Activated CD4-positive, alpha-beta T cell treated with anti-CD3 and anti-CD28 coated beads for 1 hour (primary cell): ENCODE measurements around the gene SERPINA12.
A peak's percentile ranks its signal among the peaks of the same experiment; 100 is the strongest.

Experiments
- DNase-seq: peaks from one replicate; pipeline ENCODE4 v3.0.0-alpha.2; 2020

The SERPINA12 gene

GRCh38 chr14:94509356-94509755 is at the start of gene SERPINA12:
Gene SERPINA12, minus strand, starts transcription at chr14:94509469. Its CDS starts 11,072 bp downstream, at chr14:94498397.
- no peak for DNase-seq

GRCh38 chr14:94558842-94559241 is 49.6 kb upstream of the SERPINA12 start:
- no peak for DNase-seq

GRCh38 chr14:94557327-94557726 is 48.1 kb upstream of the SERPINA12 start:
- DNase-seq, result no peak

- DNase-seq, result no peak
Measured at GRCh38 chr14:94555991-94556390, 46.7 kb upstream of the SERPINA12 start.

GRCh38 chr14:94550041-94550440 is 40.8 kb upstream of the SERPINA12 start:
- no peak for DNase-seq

- DNase-seq, result peak; percentile 18
Measured at GRCh38 chr14:94548999-94549985, 40.0 kb upstream of the SERPINA12 start.

GRCh38 chr14:94548131-94548998 is 39.1 kb upstream of the SERPINA12 start:
- DNase-seq, result no peak

- no peak for DNase-seq
Measured at GRCh38 chr14:94547726-94548125, 38.5 kb upstream of the SERPINA12 start.

GRCh38 chr14:94547151-94547680 is 37.9 kb upstream of the SERPINA12 start:
- no peak for DNase-seq

GRCh38 chr14:94545131-94545841 is 36.0 kb upstream of the SERPINA12 start:
- DNase-seq, result no peak

- no peak for DNase-seq
Measured at GRCh38 chr14:94544726-94545125, 35.5 kb upstream of the SERPINA12 start.

GRCh38 chr14:94543449-94544124 is 34.3 kb upstream of the SERPINA12 start:
- DNase-seq, result no peak

- DNase-seq, result no peak
Measured at GRCh38 chr14:94542811-94543440, 33.7 kb upstream of the SERPINA12 start.

GRCh38 chr14:94542111-94542810 is 33.0 kb upstream of the SERPINA12 start:
- no peak for DNase-seq

- no peak for DNase-seq
Measured at GRCh38 chr14:94541234-94541975, 32.1 kb upstream of the SERPINA12 start.

- no peak for DNase-seq
Measured at GRCh38 chr14:94540031-94540794, 30.9 kb upstream of the SERPINA12 start.

- no peak for DNase-seq
Measured at GRCh38 chr14:94539181-94539580, 29.9 kb upstream of the SERPINA12 start.

GRCh38 chr14:94538070-94538740 is 28.9 kb upstream of the SERPINA12 start:
- no peak for DNase-seq

- DNase-seq, result no peak
Measured at GRCh38 chr14:94536836-94537235, 27.6 kb upstream of the SERPINA12 start.
